NCI-H748 (cell line): ENCODE results near the gene DPT.

Source experiments
- DNase-seq: peaks from one replicate; lab custom pipeline; 2025; ENCODE audit not compliant: unreplicated experiment; lab: John Stamatoyannopoulos, UW

The DPT gene

DNA sequence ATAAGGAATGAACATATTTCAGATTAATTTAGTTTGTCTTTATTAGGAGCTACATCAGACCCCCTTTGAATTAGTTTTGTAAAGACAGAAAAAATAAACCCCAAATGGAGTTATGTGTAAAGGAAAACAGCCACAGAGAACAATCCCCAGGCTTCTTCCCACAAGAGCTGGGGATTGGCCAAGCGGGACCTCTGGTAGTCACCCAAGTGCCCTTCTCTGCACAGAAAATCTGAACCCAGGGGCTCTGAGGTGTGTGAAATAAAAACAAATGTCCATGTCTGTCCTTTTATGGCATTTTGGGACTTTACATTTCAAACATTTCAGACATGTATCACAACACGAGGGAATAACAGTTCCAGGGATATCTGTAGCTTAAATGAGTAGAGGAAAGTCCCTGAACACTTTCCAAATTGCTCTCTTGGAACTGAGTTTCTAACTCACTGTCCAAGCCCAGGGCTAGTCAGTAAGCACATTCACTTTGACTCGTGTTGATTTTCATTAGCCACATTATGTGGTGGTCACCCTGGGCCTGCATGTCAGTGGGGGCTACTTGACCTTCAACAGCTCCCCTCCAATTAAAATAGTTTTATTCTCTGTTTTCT, 22.5 kb downstream of the DPT start:
- no peak for DNase-seq

DNA sequence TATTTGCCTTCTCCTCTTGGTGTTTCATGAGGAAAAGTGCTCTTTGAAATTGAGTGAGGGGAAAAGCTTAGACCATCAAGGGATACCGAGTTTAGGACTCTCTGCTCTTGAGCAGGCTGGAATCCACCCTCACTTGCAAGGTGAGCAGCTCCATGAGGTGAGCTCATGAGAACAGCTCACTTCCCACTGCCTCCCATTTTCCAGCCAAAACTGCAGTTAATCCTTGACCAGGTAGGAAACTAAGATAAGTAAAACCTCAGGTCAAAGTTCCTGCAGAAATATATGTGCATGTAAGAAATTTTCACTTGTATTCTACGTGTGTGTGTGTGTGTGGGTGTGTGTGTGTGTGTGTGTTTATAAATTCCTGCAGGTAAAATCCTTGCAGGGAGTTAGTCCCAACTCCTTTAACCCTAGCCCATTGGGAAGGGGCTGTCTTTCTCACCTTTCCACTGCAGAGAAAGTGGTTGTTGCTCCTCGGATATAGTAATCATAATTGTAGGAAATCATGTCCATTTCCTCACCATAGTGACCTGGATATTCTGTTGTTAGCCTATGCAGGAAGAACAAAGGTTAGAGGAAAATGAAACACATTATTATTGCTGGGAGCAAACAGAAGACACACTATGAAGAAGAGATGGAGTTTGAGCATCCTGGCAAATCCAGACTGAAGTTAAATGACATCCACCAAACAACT, 28.3 kb downstream of the DPT start:
- DNase-seq = no peak

GRCh38 chr1:168698453-168698852, 30.6 kb downstream of the DPT start:
- DNase-seq = no peak

DNA sequence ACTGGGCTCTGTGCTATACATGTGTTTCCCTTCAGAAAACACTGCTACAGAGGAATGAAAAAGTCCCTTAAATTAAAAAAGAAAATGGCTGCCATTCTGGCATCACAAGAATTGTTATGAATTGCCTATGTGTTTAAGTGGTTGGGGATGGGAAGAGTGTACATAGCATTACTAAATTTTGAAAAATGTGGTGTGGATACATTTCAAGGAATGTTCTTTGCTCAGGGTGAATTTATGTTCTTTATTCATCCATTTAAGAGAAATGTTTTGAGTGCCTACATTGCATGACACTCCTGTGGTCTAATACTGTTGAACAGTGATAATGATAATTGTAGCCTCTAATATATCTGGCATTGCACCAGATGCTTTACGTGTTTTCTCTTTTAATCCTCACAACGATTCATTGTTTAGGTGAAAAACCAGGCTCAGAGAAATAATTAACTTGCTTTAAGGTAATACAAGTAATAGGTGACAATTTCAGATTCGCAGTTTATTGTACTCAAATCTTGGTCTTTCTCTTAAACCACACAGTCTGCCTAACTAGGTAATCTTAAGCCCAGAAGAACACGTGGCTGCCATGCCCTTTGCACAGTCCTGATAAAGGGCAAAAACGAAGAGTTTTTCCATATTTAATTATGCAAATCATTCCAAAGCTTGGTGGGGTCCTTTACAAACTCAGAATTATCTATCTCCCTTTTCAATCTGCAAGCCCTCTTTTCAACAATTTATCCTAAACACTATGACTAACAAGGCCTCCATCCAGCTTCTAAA, 31.5 kb downstream of the DPT start:
- DNase-seq = no peak

DNA sequence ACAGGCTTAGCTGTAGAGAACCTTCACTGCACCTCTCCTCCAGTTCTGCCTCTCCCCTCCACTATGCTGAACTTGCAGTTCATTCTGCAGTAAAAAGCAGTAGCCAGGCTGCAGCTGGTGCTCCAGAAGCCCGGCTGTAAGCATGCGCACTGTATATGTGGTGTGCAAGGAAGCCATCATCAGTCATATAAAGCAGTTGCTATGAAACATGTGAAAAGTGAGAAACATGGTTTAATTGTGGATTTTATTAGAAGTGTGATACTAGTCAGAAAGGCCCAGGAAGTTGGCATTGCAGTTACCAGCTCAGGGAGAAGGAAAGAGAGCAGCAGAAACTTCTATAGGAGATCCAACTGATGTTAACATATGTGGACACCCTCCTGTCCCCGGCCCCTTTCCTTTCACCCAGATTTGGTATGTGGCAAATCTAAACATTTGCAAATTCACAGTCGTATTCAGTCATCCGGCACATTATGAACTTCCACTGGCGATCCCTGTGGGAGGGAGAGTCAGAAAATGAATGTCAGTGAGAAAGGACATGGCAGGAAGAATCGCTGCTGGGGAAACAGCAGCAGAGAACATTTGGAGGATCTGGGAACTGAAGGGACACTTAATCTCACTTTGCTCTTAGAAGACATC, 32.8 kb downstream of the DPT start:
- no peak for DNase-seq

DNA sequence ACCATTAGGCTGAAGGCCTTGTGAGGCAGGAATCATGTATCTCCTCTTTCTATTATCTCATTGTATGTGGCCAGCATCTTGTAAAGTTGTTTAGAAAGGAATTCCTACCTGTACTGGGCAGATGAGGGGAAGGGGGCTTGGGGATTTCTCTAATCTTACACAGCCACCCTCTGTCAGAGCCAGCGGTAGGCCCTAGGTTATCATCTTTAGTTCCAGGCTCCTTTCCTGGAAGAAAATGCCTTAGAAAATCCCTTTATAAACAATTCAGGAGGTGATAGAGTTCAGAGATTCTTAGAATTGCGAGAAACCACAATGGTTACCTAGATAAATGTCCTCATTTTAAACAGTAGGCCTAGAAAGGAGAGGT, 35.2 kb downstream of the DPT start:
- DNase-seq = no peak

- DNase-seq = no peak
Observed at GRCh38 chr1:168693197-168693871, 35.7 kb downstream of the DPT start.

GRCh38 chr1:168692472-168692871, 36.5 kb downstream of the DPT start:
- DNase-seq = no peak

DNA sequence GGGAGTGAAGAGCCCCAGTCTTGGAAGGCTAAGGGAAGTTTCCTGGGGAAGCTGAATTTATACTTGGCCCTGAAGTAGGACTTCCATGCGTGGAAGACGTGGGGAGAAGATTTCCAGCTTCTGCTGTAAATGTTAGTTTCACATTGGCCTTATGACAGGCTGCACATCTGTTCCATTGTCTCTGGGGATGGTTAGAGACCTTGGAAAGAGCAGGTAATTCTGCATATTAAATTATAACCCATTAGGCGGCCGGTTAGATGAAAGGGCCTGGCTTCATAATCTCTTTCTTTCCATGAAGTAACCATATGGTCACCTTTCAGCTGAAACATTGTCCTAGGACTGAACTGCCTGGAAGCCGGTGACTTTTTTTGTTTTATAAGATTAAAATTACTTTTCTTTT, 37.5 kb downstream of the DPT start:
- no peak for DNase-seq

DNA sequence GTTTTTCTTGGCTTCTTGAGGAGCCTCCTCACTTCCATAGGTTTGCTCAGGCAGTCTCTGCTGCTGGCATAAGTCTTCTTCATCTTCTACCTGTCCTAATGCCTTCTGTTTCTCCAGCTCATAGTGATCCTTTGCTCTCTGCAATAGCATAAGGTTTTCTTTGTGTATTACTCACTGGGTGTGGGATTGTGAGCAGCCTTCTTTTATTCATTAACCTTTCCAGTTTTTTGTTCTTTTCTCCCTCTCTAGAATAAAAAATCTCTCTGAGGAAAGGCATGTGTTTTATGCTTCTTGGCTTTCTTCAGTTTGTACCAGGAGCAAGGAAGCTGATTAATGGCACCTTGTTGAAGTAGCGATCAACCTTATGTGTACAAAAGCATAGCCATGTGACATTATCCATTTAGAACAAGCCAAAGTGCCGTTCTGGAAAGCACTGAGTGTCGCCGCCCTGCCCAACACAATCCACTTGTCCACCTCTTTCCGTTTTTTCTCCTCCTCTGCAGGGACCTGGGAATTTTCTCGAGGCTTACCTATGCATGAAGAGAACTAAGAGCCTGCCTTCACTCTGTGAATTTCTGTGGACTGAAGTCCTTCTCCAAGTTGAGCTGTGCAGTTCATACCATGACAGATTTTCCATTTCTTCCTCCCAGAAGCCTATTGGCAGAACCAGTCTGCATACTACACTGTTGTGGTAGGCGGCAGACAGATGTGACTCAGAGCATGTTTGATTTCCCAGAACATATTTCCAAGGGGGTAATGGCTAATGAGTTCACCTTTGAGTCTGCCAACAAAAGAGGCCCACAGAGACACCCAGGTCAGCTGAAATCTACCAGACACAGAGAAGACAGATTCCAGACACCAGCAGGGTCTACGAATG, 39.0 kb downstream of the DPT start:
- no peak for DNase-seq

GRCh38 chr1:168689327-168689657, 39.7 kb downstream of the DPT start:
- DNase-seq = no peak

GRCh38 chr1:168688644-168689326, 40.2 kb downstream of the DPT start:
- DNase-seq = peak; percentile 83

- DNase-seq = no peak
Observed at GRCh38 chr1:168687816-168688215, 41.2 kb downstream of the DPT start.

GRCh38 chr1:168686666-168687065, 42.3 kb downstream of the DPT start:
- DNase-seq = no peak

- no peak for DNase-seq
Observed at GRCh38 chr1:168683871-168684270, 45.1 kb downstream of the DPT start.

- DNase-seq = no peak
Observed at GRCh38 chr1:168676861-168677260, 52.1 kb downstream of the DPT start.

DNA sequence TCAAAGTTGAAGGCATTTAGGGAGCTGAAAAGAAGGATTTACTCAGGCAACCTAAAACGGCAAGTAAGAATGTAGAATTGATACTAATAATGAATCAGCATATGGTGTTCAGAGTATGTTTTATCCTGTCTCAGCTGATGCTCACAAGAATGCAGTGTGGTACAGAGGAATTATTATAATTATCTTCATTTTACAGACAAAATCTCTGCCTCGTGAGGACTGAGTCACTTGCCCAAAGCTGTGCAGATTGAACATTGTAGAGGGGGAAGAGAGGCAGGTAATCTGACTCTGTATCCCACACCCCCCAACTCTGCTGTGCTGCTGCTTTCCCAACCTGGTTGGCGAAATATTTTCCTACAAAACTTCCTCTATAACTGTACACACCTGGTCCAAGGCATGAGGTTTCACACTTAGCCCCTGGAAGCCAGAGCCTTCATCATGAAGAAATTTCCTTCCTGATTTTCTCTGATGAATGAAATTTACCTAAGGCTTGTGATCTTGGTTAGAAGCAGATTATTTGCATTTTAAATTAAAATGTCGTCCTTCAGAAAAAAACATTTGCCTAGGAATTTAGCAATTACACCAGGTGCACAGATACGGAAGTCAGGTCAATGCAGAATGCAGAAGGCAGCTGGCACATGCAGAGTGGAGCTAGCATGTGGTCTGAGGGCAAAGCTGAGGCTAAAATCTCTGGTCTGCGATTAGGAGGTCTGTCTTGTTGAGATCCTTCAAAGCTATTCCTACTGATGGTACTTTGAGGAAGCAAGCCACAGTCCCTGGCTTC, 52.8 kb downstream of the DPT start:
- DNase-seq = no peak

GRCh38 chr1:168673974-168674683, 54.9 kb downstream of the DPT start:
- no peak for DNase-seq

- no peak for DNase-seq
Observed at GRCh38 chr1:168672278-168672677, 56.7 kb downstream of the DPT start.
